Ureter (tissue), 1 donor: ENCODE results near the gene RAI1. TPM values are rescaled to one million over a fixed set of nuclear protein-coding genes. Genes with fewer than 3 reads are reported as not detected.

ENCODE experiments used
- DNase-seq: peaks from one replicate; pipeline ENCODE4 v3.0.0-alpha.2; 2020; ENCODE audit warnings: low spot score
- total RNA-seq: library from RNA; stranded (reverse); gene quantifications from one replicate; pipeline ENCODE4 v1.2.4, GENCODE V29; 2023
- donor health status: DM: yes; HTN: yes; CAD: no.

The RAI1 gene
- total RNA-seq, 1 donor from 2014 or later, result 117 TPM

- DNase-seq, result no peak
These were observed 102.8 kb downstream of the RAI1 start for GRCh38 chr17:17783825-17784656.

- DNase-seq, result no peak
These were observed 103.5 kb downstream of the RAI1 start for GRCh38 chr17:17784657-17785267.

GRCh38 chr17:17785407-17785806 lies 104.1 kb downstream of the RAI1 start:
- DNase-seq, result no peak

GRCh38 chr17:17786998-17787397 lies 105.7 kb downstream of the RAI1 start:
- no peak for DNase-seq

GRCh38 chr17:17787568-17787967 lies 106.3 kb downstream of the RAI1 start:
- no peak for DNase-seq

- no peak for DNase-seq
These were observed 107.7 kb downstream of the RAI1 start for GRCh38 chr17:17788967-17789366.

GRCh38 chr17:17789410-17789809 lies 108.2 kb downstream of the RAI1 start:
- DNase-seq, result no peak

GRCh38 chr17:17789828-17790636 lies 108.8 kb downstream of the RAI1 start:
- no peak for DNase-seq

- DNase-seq, result no peak
These were observed 109.6 kb downstream of the RAI1 start for GRCh38 chr17:17790637-17791464.

GRCh38 chr17:17792037-17792550 lies 110.8 kb downstream of the RAI1 start:
- no peak for DNase-seq

GRCh38 chr17:17792551-17793377 lies 111.5 kb downstream of the RAI1 start:
- DNase-seq, result no peak

GRCh38 chr17:17793378-17794214 lies 112.3 kb downstream of the RAI1 start:
- DNase-seq, result no peak

GRCh38 chr17:17794382-17794781 lies 113.1 kb downstream of the RAI1 start:
- no peak for DNase-seq

GRCh38 chr17:17795296-17795695 lies 114.0 kb downstream of the RAI1 start:
- DNase-seq, result no peak

GRCh38 chr17:17795946-17796786 lies 114.9 kb downstream of the RAI1 start:
- no peak for DNase-seq

GRCh38 chr17:17796787-17797061 lies 115.5 kb downstream of the RAI1 start:
- DNase-seq, result no peak

GRCh38 chr17:17797119-17797809 lies 116.0 kb downstream of the RAI1 start:
- no peak for DNase-seq

GRCh38 chr17:17798010-17798556 lies 116.8 kb downstream of the RAI1 start:
- DNase-seq, result no peak
